Measurements from ENCODE around the gene ABHD2. TPM values are rescaled to one million over a fixed set of nuclear protein-coding genes. Genes with fewer than 3 reads are reported as not detected.

Gene ABHD2
- total RNA-seq, 2 experiments from 2014 or later: 71.3 to 71.9 TPM

DNA sequence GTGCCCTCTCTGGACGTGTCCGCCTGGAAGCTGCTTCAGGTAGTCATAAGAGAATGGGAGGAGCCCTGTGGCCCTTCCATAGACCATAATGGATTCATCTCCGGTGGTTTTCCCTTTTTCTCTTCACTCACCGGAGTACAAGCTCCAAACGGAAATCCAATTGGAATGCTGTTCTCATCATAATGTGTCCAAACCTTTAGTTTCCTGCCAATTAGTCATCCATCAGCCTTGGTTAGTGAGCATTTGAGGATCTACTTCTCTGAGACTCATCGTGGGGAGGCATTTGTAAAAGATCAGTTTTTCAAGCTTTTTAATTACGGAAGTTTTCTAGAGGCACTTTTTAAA is 34.9 kb downstream of the ABHD2 start:
- Mint-ChIP-seq H3K27me3 (ENCODE audit: low read depth) (no peaks in the 10 kb centered on the region), H3K9me3 (ENCODE audit: insufficient read depth) (no peaks in the 10 kb centered on the region), H3K4me1 (ENCODE audit: low read depth) (no peaks in the 10 kb centered on the region), H3K27ac (no peak overlapping the region), H3K4me3 (no peak overlapping the region), H3K36me3 (ENCODE audit: low read depth) (peaks cover 24% of the 10 kb centered on the region)
- POLR2A ChIA-PET: no interaction called here
- ATAC-seq: no peak
- no peak for DNase-seq
- CTCF ChIA-PET: interaction anchor here (1.0 to 11.1 kb wide), 3 partner anchors 32 to 218 kb away, joined by 3 to 88 read pairs (median 4); no protein-coding TSS in a partner anchor

DNA sequence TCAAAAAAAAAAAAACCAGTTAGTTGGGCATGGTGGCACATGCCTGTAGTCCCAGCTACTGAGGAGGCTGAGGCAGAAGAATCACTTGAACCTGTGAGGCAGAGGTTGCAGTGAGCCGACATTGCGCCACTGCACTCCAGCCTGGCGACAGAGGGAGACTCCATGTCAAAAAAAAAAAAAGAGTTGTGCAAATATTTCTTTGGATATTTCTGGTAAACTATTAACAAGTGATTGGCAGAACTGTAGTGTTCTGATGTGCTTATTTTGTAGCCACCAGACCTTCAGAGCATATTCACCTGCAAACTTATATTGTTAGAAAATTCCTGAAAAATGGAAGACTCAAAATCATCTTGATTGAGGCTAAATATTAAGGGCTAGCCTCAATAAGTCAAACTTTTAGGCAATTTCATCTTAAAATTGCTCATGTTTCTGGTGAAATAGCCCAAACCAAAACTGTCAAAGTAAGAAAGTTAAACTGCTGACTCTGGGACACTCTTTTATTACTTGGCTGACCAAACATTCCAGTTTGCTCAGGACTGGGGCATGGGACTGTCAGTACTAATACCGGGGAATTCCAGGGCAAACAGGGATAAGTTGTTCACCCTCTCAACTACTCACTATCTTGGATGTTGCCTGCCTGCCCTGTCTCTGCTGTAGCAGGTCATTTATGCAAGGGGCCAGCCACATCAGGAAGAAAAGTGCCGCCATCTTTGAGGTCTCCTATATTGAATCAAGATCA is 37.0 kb downstream of the ABHD2 start:
- DNase-seq: no peak
- H3K27ac Mint-ChIP-seq: no peak overlapping the region
- peaks cover 12% of the 10 kb centered on the region for H3K36me3 Mint-ChIP-seq (ENCODE audit: low read depth)
- ATAC-seq: no peak
- peaks cover 2% of the 10 kb centered on the region for H3K4me1 Mint-ChIP-seq (ENCODE audit: low read depth)
- no peak overlapping the region for H3K4me3 Mint-ChIP-seq
- no peaks in the 10 kb centered on the region for H3K27me3 Mint-ChIP-seq (ENCODE audit: low read depth)
- ChIA-PET CTCF (interaction anchor here (11.1 kb wide), 1 partner anchor 65 kb away, joined by 88 read pairs; no protein-coding TSS in a partner anchor), POLR2A (no interaction called here)
- no peaks in the 10 kb centered on the region for H3K9me3 Mint-ChIP-seq (ENCODE audit: insufficient read depth)

DNA sequence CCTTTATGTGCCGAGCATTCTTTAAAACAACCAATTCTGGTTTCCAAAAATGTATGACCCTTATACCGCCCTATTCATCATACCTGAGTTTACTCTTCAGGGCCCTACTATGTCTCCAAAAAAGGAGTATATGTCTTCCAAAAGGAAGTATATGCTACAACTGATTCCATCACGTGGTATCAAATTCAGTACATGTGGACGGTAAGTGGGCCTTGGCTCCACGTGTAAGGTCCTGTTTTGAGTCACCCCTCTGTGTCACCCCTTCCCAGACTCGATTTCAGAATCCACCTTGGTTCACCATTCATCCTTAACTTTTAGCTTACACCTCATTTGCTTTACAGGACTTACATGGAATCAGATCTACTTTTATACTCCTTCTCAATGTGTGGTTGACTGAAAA is 37.8 kb downstream of the ABHD2 start:
- ATAC-seq (no peak), DNase-seq (no peak)
- no peak overlapping the region for H3K27ac Mint-ChIP-seq
- no peak overlapping the region for H3K4me3 Mint-ChIP-seq
- no peaks in the 10 kb centered on the region for H3K9me3 Mint-ChIP-seq (ENCODE audit: insufficient read depth)
- peaks cover 15% of the 10 kb centered on the region for H3K36me3 Mint-ChIP-seq (ENCODE audit: low read depth)
- H3K4me1 Mint-ChIP-seq (ENCODE audit: low read depth): peaks cover 5% of the 10 kb centered on the region
- no peaks in the 10 kb centered on the region for H3K27me3 Mint-ChIP-seq (ENCODE audit: low read depth)
- ChIA-PET POLR2A (no interaction called here), CTCF (interaction anchor here (0.7 to 11.1 kb wide), 7 partner anchors 13 to 81 kb away, joined by 3 to 88 read pairs (median 5); partner anchors contain the start of gene ABHD2)

DNA sequence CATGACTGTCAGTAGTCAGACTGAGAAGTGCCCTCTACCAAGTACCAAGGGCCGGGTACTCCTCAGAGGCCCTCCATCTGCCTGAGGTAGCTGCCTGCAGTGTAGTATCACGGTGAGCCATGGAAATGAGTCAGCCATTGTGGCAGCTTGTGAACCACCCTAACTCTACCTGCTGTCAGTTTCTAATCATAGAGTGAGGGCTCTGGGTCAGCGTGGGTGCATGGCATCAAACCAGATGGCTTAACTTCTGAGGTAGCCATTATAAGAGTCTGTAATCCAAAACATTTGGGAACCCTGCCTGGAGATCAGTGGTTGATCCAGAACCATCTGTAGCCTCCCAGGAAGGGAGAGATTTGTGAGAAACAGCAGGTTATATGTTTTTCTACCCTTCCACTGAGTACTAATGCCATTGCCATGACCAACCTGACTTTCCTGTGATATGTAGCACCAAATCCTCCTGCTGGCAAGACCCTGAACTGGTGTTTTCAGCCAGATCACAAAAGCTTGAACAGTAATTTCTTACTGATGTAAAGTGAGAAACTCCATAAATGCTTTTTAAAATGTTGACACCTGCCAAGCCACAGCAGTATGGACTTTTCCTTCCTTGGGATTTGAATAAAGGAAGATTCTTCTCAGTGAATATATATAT is 38.9 kb downstream of the ABHD2 start:
- peaks cover 5% of the 10 kb centered on the region for H3K4me1 Mint-ChIP-seq (ENCODE audit: low read depth)

DNA sequence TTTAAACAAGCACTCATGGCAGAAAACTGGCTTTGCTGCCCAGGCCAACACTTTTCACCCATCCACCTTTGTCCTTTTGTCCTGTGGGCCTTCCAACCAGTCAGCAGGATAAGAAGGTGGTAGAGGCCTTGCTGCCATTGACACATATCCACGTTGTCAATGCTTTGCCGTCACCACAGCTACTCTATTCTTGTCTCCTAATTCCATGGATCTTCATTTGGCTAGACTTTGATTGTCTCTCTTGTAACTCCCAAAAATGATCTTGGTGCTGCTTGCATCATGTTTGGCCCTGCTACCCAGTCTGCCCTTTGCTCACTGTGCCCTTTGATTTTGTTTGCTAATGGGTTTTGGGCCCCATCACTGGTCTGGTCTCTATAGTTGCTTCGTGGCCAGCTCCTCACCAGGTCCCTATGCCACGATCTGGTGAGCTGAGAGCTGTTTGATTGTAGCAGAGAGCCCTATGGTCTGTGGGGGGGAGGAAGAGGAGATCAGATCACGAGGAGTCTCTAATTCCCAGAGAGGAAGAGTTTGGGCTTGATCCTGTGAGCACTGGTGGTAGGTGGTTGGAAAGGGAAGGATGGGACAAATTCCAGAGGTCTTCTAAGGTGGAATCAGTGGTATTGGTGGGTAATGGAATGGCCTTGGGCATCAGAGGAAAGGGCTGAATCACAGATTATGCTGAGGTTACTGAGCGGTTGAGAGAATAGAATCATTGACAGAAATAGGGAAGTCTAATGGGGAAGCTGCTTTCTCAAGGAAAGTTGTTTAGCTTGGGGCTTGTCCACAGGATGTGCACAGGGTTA is 40.3 kb downstream of the ABHD2 start:
- H3K4me1 Mint-ChIP-seq (ENCODE audit: low read depth): peaks cover 14% of the 10 kb centered on the region
- no peak for ATAC-seq
- H3K27me3 Mint-ChIP-seq (ENCODE audit: low read depth): no peaks in the 10 kb centered on the region
- H3K27ac Mint-ChIP-seq: no peak overlapping the region
- H3K9me3 Mint-ChIP-seq (ENCODE audit: insufficient read depth): no peaks in the 10 kb centered on the region
- H3K4me3 Mint-ChIP-seq: no peak overlapping the region
- ChIA-PET POLR2A (no interaction called here), CTCF (interaction anchor here (0.8 to 11.1 kb wide), 19 partner anchors 8 to 302 kb away, joined by 3 to 88 read pairs (median 8); partner anchors contain the start of gene ABHD2)
- H3K36me3 Mint-ChIP-seq (ENCODE audit: low read depth): peaks cover 17% of the 10 kb centered on the region
- DNase-seq: no peak

More for the DNA sequence above, 38.9 kb downstream of the ABHD2 start:
- CTCF ChIA-PET: interaction anchor here (1.0 to 11.1 kb wide), 9 partner anchors 10 to 80 kb away, joined by 3 to 88 read pairs (median 5); partner anchors contain the start of gene ABHD2
- Mint-ChIP-seq H3K27ac (no peak overlapping the region), H3K9me3 (ENCODE audit: insufficient read depth) (no peaks in the 10 kb centered on the region), H3K4me3 (no peak overlapping the region), H3K36me3 (ENCODE audit: low read depth) (peaks cover 19% of the 10 kb centered on the region), H3K27me3 (ENCODE audit: low read depth) (no peaks in the 10 kb centered on the region)
- DNase-seq: no peak
- POLR2A ChIA-PET: no interaction called here
- no peak for ATAC-seq

DNA sequence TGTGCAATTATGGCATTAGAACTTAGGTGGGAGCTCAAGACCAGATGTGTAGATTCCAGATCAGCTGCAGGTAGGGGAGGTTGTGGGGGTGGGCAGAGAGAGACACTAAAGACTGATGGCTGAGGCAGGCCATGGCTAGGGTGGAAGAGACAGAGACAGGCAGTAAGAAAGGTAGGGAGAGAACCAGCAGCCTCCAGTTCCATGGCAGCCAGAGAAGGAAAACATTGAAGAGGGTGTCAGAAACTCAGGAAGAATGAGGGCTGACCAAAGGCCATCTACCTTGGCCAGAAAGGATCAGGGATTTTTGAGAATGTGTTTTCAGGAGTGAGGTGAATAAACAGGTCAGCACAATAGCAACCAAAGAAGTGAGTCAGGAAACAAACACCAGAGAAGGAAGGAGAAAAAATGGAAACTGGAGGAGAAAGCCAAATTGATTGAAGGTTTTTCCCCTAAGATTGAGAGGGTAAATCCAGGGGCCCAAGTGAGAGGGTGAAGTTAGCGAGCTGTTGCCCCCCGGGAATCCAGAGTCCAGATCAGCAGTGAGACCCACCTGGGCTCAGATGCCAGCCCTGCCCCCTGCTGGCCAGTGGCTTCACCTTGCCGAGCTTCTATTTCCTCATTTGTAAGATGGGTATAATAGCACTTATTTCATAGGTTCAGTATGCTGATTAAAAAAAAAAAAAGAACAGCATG is 41.0 kb downstream of the ABHD2 start:
- H3K4me1 Mint-ChIP-seq (ENCODE audit: low read depth): peaks cover 15% of the 10 kb centered on the region
- H3K9me3 Mint-ChIP-seq (ENCODE audit: insufficient read depth): no peaks in the 10 kb centered on the region
- ChIA-PET POLR2A (no interaction called here), CTCF (interaction anchor here (0.6 to 11.1 kb wide), 36 partner anchors 9 to 505 kb away, joined by 3 to 88 read pairs (median 5); partner anchors contain the start of genes ABHD2 and HAPLN3)
- no peaks in the 10 kb centered on the region for H3K27me3 Mint-ChIP-seq (ENCODE audit: low read depth)
- peak; percentile 64 for DNase-seq
- no peak overlapping the region for H3K27ac Mint-ChIP-seq
- no peak for ATAC-seq
- peaks cover 18% of the 10 kb centered on the region for H3K36me3 Mint-ChIP-seq (ENCODE audit: low read depth)
- H3K4me3 Mint-ChIP-seq: no peak overlapping the region

DNA sequence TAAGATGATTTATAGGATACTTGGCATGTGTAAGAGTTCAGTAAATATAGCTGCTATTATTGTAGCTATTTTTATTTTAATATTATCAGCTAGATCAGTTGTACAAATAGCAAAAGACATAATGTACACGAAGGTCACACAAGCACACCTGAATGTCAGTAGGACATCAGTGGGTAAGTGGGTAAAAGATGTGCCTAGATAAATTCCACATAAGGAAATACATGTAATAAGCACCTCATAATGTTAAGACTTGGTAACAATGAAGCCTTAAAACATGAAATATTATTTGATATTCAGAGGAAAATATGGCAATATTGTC is 41.5 kb downstream of the ABHD2 start:
- H3K27me3 Mint-ChIP-seq (ENCODE audit: low read depth): no peaks in the 10 kb centered on the region
- no peak for ATAC-seq
- H3K9me3 Mint-ChIP-seq (ENCODE audit: insufficient read depth): no peaks in the 10 kb centered on the region
- H3K36me3 Mint-ChIP-seq (ENCODE audit: low read depth): peaks cover 18% of the 10 kb centered on the region
- H3K4me3 Mint-ChIP-seq: no peak overlapping the region
- ChIA-PET POLR2A (no interaction called here), CTCF (interaction anchor here (0.6 to 11.1 kb wide), 34 partner anchors 9 to 505 kb away, joined by 3 to 88 read pairs (median 5); partner anchors contain the start of genes ABHD2 and HAPLN3)
- peaks cover 15% of the 10 kb centered on the region for H3K4me1 Mint-ChIP-seq (ENCODE audit: low read depth)
- no peak overlapping the region for H3K27ac Mint-ChIP-seq
- no peak for DNase-seq

DNA sequence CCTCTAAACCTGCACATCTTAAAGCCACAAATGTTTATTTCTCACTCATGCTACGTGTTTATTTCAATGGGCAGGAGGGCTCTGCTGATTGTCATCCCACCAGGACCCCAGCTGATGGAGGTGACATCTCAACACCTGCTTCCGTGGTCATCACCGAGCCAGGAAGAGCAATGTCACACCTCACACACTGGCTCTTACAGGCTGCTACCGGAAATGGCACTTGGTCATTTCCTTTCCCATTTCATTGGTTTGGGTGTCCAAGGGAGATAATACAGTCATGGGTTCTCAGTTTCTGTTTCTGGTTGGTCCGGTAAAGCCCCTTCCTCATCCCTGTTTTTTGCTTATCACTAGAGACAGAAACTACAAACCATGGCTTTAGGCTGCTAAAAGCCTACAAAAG is 41.9 kb downstream of the ABHD2 start:
- Mint-ChIP-seq H3K4me3 (no peak overlapping the region), H3K4me1 (ENCODE audit: low read depth) (peaks cover 15% of the 10 kb centered on the region), H3K27ac (peak overlapping the region; percentile 61), H3K27me3 (ENCODE audit: low read depth) (no peaks in the 10 kb centered on the region), H3K9me3 (ENCODE audit: insufficient read depth) (no peaks in the 10 kb centered on the region), H3K36me3 (ENCODE audit: low read depth) (peaks cover 18% of the 10 kb centered on the region)
- ChIA-PET CTCF (interaction anchor here (0.6 to 11.1 kb wide), 29 partner anchors 8 to 506 kb away, joined by 3 to 88 read pairs (median 5); partner anchors contain the start of genes ABHD2 and HAPLN3), POLR2A (no interaction called here)
- ATAC-seq: peak; percentile 30
- DNase-seq: no peak

DNA sequence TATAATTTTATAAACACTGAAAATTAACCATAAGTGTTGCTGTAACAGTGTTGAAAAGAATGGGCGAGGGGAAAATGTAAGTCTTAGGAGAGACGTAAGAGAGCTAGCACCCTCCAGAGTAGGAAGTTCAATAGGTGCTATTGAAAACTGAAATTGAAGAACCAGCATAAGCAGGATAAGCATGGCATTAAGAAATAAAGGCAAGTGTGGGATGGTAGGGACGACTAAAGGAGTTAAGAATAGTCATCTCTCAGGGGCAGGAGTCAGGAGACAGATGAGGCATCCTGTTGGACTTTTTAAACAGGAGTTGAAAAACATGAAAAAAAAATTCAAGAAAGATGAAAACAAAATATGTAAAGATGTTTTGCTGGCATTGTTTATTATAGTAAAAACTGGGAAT is 43.5 kb downstream of the ABHD2 start:
- CTCF ChIA-PET: interaction anchor here (0.5 to 3.3 kb wide), 7 partner anchors 11 to 227 kb away, joined by 3 to 17 read pairs (median 7); no protein-coding TSS in a partner anchor

DNA sequence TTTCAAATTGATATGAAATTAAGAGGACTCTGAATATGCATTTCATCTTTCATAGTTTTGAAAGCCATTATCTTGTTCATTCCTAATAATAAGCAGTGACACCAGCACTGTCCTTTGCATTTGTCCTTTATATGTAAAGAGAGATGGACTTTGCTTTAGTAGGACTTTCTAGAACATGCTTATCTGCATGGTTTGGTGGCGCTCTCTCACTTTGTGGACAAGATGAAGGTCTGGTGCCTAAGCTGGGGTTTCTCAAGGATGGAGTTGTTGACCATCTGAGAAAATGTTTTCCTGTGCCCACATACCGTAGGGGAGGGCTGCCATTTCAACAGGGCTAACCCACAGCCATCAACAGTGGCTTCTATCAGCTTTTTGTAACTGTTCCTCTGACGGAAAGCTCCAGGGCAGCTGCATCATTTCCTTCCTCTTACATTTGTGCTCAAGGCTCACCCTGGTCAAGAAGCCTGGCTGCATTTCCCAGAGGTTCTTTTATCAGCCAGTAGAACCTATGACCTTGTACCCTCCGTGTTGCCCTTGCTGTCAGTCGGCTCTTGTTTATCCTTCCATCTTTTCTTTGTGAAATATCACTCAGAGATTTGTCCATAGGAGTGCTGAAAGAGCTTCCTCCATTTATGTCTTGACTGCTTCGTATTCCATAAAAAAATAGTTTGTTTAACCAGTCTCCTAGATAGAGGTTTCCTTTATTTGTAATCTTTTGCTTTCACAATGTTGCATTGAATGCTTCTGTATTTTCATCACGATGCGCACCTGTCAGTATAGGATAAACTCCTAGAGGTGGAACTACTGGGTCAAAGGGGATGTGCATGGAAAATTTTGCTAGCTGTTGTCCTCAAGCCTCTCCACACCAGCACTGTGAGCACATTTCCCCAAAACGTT is 44.6 kb downstream of the ABHD2 start:
- Mint-ChIP-seq H3K27me3 (ENCODE audit: low read depth) (no peaks in the 10 kb centered on the region), H3K4me1 (ENCODE audit: low read depth) (peaks cover 34% of the 10 kb centered on the region), H3K36me3 (ENCODE audit: low read depth) (peaks cover 20% of the 10 kb centered on the region), H3K27ac (peak overlapping the region; percentile 60), H3K4me3 (no peak overlapping the region), H3K9me3 (ENCODE audit: insufficient read depth) (no peaks in the 10 kb centered on the region)
- DNase-seq (no peak), ATAC-seq (peak; percentile 40)
- ChIA-PET POLR2A (interaction anchor here (1.2 to 1.4 kb wide), 2 partner anchors 42 to 45 kb away, joined by 3 read pairs; partner anchors contain the start of gene ABHD2), CTCF (interaction anchor here (0.6 to 3.3 kb wide), 12 partner anchors 8 to 228 kb away, joined by 3 to 17 read pairs (median 4); partner anchors contain the start of gene ABHD2)

More for the DNA sequence above, 43.5 kb downstream of the ABHD2 start:
- H3K4me3 Mint-ChIP-seq: no peak overlapping the region
- no peak for ATAC-seq
- peaks cover 17% of the 10 kb centered on the region for H3K36me3 Mint-ChIP-seq (ENCODE audit: low read depth)
- no peaks in the 10 kb centered on the region for H3K9me3 Mint-ChIP-seq (ENCODE audit: insufficient read depth)
- no peak overlapping the region for H3K27ac Mint-ChIP-seq
- POLR2A ChIA-PET: interaction anchor here (1.4 kb wide), 1 partner anchor 44 kb away, joined by 3 read pairs; the partner anchor contains the start of gene ABHD2
- DNase-seq: no peak
- no peaks in the 10 kb centered on the region for H3K27me3 Mint-ChIP-seq (ENCODE audit: low read depth)
- H3K4me1 Mint-ChIP-seq (ENCODE audit: low read depth): peaks cover 25% of the 10 kb centered on the region
